Measurements from ENCODE around the gene E2F1.

The E2F1 gene

GRCh38 chr20:33627577-33628216 is 58.5 kb downstream of the E2F1 start:
- Histone ChIP-seq H3K9me3 (ENCODE audit: control insufficient read depth, insufficient read depth, low read length) (no peaks in the 10 kb centered on the region), H3K36me3 (ENCODE audit: control insufficient read depth, insufficient read depth, low read length) (peaks cover 75% of the 10 kb centered on the region), H3K27me3 (ENCODE audit: control insufficient read depth, insufficient read depth, low read length) (no peaks in the 10 kb centered on the region), H3K4me1 (ENCODE audit: control insufficient read depth, insufficient read depth, low read length) (no peaks in the 10 kb centered on the region), H3K9ac (ENCODE audit: low read depth, low read length) (no peak overlapping the region), H3K4me3 (ENCODE audit: low read depth, low read length) (no peak overlapping the region), H3K27ac (ENCODE audit: low read depth, low read length) (no peak overlapping the region)

- Histone ChIP-seq H3K9me3 (ENCODE audit: control insufficient read depth, insufficient read depth, low read length) (no peaks in the 10 kb centered on the region), H3K36me3 (ENCODE audit: control insufficient read depth, insufficient read depth, low read length) (peaks cover 69% of the 10 kb centered on the region), H3K4me1 (ENCODE audit: control insufficient read depth, insufficient read depth, low read length) (no peaks in the 10 kb centered on the region), H3K27me3 (ENCODE audit: control insufficient read depth, insufficient read depth, low read length) (no peaks in the 10 kb centered on the region), H3K27ac (ENCODE audit: low read depth, low read length) (no peak overlapping the region), H3K4me3 (ENCODE audit: low read depth, low read length) (no peak overlapping the region), H3K9ac (ENCODE audit: low read depth, low read length) (no peak overlapping the region)
These were observed 60.0 kb downstream of the E2F1 start for GRCh38 chr20:33626190-33626589.

Measured in HUES48 (cell line).